WERI-Rb-1 (cell line): Measurements from ENCODE around the gene CYB5R4.
"Not testable (repeated sequence)": the region's sequence is repeated elsewhere in the genome, so short reads cannot be mapped to it uniquely, and the experiment has no call there.

Source experiments
- DNase-seq: peaks from one replicate; pipeline ENCODE4 v3.0.0-alpha.2; 2020
- H3K27ac ChIP-seq: fragments of 250-450 bp; sonication (Bioruptor Pico); 2 replicates; pipeline ENCODE4 v1.5.1; 2020; ENCODE audit warnings: mild to moderate bottlenecking, moderate library complexity
- H3K27me3 ChIP-seq: fragments of 250-450 bp; sonication (Bioruptor Pico); 2 replicates; pipeline ENCODE4 v1.5.1; 2021; ENCODE audit warnings: mild to moderate bottlenecking, low read depth, moderate library complexity; ENCODE audit not compliant: insufficient read depth, severe bottlenecking
- H3K36me3 ChIP-seq: fragments of 250-450 bp; sonication (Bioruptor Pico); 2 replicates; pipeline ENCODE4 v1.5.1; 2020; ENCODE audit warnings: mild to moderate bottlenecking, moderate library complexity
- H3K4me3 ChIP-seq: 2 replicates; pipeline ENCODE4 v1.5.1; 2011; ENCODE audit warnings: low read depth, mild to moderate bottlenecking, control low read depth, low read length
- H3K9me3 ChIP-seq: fragments of 250-450 bp; sonication (Bioruptor Pico); 2 replicates; pipeline ENCODE4 v1.5.1; 2021; ENCODE audit warnings: mild to moderate bottlenecking, moderate library complexity; ENCODE audit not compliant: severe bottlenecking
- CTCF ChIP-seq: IDR thresholded peaks from 2 replicates; pipeline ENCODE4 v1.5.1; 2011; ENCODE audit warnings: low read depth, mild to moderate bottlenecking, control low read depth, inconsistent platforms, low read length

CYB5R4 gene

GRCh38 chr6:83917001-83917400 is 57.5 kb downstream of the CYB5R4 start:
- H3K27ac ChIP-seq, result no peak overlapping the region
- no peaks in the 10 kb centered on the region for H3K36me3 ChIP-seq
- H3K9me3 ChIP-seq, result no peaks in the 10 kb centered on the region
- no peak for DNase-seq
- no peaks in the 10 kb centered on the region for H3K27me3 ChIP-seq
- TF ChIP-seq CTCF, result no peak
- H3K4me3 ChIP-seq, result no peak overlapping the region

DNA sequence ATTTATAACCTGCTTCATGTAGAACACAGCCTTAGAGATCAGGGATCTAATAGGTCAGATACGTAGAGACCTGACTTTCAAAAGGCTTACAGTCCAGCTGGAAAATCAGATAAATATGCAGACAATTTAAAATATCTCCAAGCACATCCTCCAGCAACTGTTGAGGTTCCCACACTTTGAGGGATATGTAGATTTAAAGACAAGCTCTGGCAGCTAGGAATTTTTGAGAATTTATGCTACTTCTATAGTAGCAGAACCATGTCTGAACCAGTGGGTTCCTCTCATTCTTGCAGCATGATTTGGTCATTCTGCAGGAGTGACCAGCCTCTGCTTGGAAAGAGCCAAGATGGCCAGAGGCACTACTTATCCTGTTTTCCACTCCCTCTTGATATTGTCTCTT is 60.5 kb downstream of the CYB5R4 start:
- Histone ChIP-seq H3K9me3 (no peaks in the 10 kb centered on the region), H3K4me3 (no peak overlapping the region), H3K27me3 (no peaks in the 10 kb centered on the region), H3K27ac (no peak overlapping the region), H3K36me3 (no peaks in the 10 kb centered on the region)
- DNase-seq, result no peak
- no peak for TF ChIP-seq CTCF

DNA sequence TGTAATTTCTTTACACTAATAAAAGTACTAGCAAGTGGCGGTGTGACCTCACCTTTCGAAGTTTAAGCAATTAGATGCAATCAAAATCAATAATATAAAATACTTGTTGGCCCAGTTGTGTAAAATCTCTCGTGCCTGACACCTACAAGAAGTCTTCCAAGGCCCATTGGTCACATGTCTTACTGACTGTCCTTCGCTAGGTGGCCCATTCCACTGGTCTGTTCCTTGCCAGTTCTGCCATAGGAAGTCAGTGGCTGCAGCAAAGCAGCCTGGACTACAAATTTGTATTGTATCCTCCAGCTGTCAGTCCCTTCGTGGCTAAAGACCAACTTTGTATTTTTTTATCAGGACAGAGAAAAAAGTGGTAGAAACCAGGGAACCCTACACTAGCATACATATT is 61.8 kb downstream of the CYB5R4 start:
- no peak for DNase-seq
- no peaks in the 10 kb centered on the region for H3K27me3 ChIP-seq
- TF ChIP-seq CTCF, result no peak

DNA sequence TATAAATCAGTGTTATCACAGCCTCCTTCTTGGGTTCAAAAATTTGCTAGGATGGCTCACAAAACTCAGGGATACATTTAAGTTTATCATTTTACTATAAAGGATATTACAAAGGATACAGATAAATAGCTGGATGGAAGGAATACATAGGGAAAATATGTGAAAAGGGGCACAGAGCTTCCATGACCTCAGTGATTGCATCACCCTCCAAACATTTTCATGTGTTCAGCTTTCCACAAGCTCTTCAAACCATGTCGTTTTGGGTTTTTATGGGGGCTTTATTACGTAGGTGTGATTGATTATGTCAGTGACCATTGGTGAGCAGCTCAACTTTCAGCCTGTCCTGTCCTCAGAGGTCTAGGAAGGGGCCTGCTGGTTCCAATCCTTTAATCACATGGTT is 68.0 kb downstream of the CYB5R4 start:
- no peaks in the 10 kb centered on the region for H3K9me3 ChIP-seq

More for the DNA sequence above, 61.8 kb downstream of the CYB5R4 start:
- Histone ChIP-seq H3K4me3 (no peak overlapping the region), H3K27ac (no peak overlapping the region), H3K36me3 (no peaks in the 10 kb centered on the region), H3K9me3 (no peaks in the 10 kb centered on the region)

GRCh38 chr6:83928286-83928685 is 68.8 kb downstream of the CYB5R4 start:
- no peak for DNase-seq
- H3K4me3 ChIP-seq, result no peak overlapping the region
- no peak for TF ChIP-seq CTCF
- no peaks in the 10 kb centered on the region for H3K27me3 ChIP-seq
- H3K36me3 ChIP-seq, result no peaks in the 10 kb centered on the region; the same call in 1 of the 2 replicates
- H3K27ac ChIP-seq, result no peak overlapping the region
- H3K9me3 ChIP-seq, result no peaks in the 10 kb centered on the region

More for the DNA sequence above, 68.0 kb downstream of the CYB5R4 start:
- no peaks in the 10 kb centered on the region; the same call in 1 of the 2 replicates for H3K36me3 ChIP-seq
- no peak overlapping the region for H3K27ac ChIP-seq
- TF ChIP-seq CTCF, result no peak
- H3K27me3 ChIP-seq, result no peaks in the 10 kb centered on the region
- DNase-seq, result no peak
- no peak overlapping the region for H3K4me3 ChIP-seq

- not testable (repeated sequence) for H3K27ac ChIP-seq, H3K4me3 ChIP-seq, H3K27me3 ChIP-seq, H3K9me3 ChIP-seq, H3K36me3 ChIP-seq, DNase-seq
These were observed 86.8 kb downstream of the CYB5R4 start for GRCh38 chr6:83946201-83946833.

DNA sequence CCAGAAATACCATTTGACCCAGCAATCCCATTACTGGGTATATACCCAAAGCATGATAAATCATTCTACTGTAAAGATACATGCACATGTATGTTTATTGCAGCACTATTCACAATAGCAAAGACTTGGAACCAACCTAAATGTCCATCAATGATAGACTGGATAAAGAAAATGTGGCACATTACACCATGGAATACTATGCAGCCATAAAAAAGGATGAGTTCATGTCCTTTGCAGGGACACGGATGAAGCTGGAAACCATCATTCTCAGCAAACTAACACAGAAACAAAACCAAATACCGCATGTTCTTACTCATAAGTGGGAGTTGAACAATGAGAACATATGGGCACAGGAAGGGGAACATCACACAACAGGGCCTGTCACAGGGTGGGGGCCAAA is 88.5 kb downstream of the CYB5R4 start:
- not testable (repeated sequence) for H3K36me3 ChIP-seq, H3K9me3 ChIP-seq, H3K4me3 ChIP-seq, H3K27me3 ChIP-seq, DNase-seq, H3K27ac ChIP-seq
